HG03378 (cell line): ENCODE results near the gene OLFM1.

ENCODE experiments used
- ATAC-seq: cut with Tn5 transposase; IDR thresholded peaks from one replicate; pipeline ENCODE4 v1.9.1; 2021; ENCODE audit warnings: mild to moderate bottlenecking, moderate library complexity; ENCODE audit not compliant: unreplicated experiment

The OLFM1 gene

DNA sequence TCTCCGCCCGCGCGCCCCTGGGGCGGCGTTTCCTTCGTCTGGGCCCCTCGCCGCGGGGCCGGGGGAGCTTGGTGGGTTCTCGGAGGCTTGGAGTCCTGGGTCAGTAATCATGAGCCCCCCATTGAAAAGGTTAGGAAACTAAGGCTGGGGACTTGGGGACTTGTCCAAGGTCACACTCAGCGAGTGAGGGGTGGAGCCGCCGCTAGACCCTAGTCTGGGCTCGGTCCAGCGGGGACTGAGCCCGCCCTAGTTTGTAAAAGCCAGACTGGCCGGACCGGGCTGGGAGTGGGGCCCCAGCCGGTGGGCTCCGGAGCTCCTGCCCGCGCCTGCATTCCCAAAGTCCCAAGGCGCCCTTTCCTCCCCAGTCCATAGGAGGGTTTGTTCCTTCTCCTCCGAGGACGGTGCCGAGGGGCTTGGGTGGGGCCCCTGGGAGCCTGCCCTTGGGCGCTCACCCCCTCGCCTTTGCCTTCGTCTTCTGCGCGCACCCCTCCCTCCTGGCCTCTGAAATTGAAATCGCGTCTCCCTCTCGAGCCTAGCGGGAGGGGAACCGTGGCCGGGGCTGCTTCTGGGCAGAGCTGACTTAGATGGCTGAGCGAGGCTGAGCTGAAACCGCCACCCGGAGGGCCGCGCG is 995 bp downstream of the OLFM1 start:
- no peak for ATAC-seq

DNA sequence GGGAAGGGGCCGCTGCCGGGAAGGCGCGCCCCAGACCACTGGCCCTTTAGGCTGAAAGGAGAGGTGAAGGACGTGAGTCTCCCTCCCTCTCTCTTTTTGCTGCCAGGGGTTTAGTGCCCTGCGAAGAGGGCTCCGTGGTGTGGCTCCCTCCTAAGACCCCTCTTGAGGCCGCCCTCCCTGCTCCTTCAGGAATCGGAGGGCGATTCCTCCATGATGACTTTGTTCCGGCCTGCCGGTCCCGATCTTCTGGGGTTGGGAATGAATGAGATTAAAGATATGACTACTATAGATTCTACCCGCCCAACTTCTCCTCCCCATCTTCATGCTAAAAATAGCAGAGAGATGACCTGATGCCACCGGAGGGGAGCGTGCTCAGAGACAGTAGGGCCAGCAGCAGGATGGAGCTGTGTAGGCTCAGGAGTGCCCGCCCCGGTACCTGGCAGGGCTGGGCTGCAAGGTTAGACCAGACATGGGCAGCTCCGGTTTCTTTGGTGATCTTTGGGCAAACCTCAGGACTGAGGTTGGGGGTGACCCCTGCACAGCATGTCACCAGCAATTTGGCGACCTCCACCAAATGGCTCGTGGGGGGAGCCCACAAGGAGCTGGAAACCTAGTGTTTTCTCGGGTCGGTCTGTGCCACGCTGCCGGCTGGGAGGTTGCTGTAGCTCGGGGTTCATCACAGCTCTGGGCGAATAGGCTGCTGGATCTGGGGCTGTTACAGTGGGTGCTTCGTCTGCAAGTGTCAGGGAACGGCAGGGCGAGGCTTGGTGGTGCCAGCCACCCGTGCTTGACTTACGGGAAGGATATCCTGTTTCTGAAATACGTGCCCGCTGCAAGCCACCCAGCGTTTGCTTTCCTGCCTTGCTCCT is 1.7 kb downstream of the OLFM1 start:
- no peak for ATAC-seq

DNA sequence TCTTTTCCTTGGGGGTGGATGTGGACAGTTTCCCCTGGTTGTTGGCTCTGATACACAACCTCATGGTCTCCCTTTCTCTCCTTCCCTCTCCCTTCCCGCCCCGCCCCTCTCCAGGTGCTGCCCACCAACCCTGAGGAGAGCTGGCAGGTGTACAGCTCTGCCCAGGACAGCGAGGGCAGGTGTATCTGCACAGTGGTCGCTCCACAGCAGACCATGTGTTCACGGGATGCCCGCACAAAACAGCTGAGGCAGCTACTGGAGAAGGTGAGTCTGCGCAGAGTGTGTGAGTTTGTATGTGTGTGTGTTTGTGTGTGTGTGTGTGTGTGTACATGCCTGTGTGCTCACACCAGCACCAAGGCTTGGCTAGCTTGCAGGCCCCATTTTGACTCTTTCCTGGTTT is 2.6 kb downstream of the OLFM1 start:
- no peak for ATAC-seq

DNA sequence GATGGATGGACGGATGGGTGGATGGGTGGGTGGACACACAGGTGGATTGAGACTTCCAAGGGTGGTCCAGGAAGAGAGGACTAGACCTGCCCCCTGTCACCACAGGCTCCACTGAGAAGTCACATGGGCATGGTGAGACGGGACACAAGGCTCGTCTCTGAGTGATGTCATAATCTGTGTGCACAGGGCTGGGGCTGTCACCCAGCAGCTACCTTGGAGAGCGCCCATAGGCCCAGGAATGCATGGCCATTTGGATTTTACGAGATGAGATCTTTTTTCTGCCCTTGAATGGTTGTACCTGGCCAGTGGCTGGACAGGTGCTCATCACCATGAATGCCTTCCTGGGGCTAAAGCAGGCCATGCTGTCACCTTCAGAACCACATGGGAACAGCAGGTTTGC is 3.1 kb downstream of the OLFM1 start:
- ATAC-seq: no peak

DNA sequence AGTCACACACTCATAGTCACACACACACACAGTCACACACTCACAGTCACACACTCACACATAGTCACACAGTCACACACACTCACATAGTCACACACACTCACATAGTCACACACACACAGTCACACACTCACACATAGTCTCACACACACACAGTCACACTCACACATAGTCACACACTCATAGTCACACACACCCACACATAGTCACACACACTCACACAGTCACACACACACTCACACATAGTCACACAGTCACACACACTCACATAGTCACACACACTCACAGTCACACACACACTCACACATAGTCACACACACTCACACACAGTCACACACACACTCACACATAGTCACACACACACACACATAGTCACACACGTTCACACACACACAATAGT is 4.1 kb downstream of the OLFM1 start:
- no peak for ATAC-seq

DNA sequence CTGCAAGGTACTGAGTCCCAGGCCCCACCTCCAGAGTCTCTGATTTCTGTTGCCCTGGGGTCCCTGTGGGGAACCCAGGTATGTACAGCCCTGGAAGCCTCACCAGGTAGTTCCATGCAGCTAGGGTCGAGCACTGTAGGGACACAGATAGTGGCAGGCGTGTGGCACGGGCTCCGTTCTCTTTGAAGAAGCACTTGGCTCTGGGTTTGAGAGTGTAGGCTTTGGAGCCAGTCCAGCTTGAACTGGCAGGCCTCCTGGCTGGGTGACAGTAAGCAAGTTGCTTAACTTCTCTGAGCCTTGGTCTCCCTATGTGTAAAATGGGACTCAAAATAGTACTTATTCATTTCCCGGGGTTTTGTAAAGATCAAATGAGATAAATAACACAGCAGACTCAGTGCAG is 5.6 kb downstream of the OLFM1 start:
- ATAC-seq: no peak

DNA sequence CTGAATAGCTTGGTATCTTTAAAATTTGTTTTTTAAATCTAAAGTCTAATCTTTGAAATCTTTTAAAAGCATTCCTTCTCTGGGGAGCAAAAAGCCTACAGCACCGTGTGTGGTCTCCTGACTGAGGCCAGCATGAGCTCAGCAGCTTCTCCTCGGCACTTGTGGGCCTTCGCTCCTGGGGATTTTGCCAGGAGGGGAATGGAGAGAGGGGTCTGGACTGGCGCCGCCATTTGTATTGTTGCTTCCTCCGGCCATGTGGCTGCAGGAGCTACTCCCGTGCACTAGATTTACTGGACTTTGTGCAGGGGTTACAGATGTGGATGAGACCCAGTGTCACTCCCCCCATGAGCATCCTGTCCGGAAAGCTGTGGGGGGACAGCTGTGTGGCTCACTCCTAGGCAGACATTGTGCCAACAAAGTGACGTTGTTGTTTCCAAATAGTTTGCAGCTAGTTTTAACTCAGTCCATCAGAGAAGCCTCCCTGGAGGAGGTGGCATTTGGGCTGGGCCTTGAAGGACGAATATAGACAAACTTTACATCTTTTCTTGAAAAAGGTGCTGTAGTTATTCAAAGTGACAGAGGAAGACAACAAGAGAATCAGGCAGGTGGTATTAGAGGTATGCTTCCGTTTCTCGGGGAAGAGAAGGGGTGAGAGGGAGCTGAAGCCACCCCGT is 6.6 kb downstream of the OLFM1 start:
- ATAC-seq: no peak

DNA sequence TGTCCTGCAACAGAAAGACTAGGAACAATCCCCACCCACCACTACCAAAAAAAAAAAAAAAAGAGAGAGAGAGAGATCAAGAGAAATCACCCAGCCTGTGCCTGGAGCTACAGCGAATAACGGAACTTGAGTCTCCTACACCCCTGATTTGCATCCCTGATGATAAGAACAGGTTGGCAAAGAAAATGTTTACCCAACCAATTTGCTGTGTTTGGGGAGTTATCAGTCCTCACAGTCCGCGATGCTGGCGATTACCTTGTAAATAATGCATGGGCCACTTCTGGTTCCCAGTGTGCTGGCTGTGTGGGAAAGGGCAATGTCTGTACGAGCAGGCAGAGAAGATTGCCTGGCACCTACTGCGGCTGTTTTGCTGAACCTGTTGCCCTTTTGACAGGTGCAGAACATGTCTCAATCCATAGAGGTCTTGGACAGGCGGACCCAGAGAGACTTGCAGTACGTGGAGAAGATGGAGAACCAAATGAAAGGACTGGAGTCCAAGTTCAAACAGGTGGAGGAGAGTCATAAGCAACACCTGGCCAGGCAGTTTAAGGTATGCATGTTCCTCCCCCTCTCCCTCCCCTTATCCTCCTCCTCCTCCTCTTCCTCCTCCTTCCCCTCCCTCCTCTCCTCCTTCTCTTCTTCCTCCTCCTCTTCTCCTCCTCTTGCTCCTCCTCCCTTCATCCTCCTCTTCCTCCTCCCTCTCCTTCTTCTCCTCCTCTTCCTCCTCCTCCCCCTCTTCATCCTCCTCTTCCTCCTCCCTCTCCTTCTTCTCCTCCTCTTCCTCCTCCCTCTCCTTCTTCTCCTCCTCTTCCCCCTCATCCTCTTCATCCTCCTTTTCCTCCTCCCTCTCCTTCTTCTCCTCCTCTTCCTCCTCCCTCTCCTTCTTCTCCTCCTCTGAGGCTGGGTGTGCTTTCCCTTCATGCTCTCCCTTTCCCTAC is 8.3 kb downstream of the OLFM1 start:
- ATAC-seq: no peak

DNA sequence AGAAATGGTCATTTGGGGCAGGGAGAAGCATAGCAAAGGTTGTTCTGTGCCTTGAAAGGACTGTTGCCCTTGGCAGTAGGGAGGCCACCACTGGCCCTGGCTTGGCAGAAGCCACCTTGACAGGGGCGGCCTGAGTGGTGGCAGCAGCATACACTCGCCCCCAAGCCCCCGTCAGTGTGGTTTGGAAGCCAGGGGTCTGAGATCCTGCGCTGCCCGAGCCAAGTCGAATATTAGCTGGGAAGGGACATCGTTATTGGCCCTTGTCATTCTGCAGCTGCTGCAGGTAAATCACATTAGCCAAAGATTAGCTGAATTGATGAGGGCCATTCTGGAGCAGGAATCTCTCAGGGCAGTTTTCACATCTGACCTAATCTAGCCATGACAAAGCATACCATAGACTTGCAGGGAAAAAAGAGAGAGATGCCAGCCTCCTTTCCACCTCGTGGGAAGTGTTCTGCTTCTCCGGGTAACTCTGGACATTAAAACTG is 9.0 kb downstream of the OLFM1 start:
- no peak for ATAC-seq

DNA sequence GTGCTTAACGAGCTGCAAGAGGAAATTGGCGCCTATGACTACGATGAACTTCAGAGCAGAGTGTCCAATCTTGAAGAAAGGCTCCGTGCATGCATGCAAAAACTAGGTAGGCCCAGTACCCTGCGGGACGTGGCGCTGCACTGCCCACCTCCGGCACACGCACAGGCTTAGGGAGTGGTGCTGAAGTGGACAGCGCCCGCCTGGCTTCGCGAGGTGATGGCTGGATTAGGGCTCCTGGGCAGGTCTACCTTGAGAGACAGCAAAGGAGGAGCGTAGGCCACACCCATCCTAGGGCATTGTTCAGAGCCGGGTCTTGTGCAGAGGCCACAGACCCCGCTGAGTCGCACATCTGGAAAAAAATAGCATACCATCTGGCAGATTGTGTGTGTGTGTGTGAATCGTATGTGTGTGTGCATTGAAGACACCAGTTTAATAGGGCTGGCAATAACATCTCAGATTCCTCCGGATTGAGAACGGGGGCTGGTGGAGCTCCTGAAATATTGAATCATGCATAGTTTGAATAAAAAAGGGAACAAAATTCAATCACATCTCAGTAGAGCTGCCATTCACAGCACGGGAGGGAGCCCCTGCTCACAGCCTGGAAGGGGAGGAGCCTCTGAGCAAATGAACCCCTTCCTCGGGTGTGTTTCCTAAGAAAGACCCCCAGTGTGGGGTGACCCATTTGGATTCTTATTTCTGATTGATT is 11.1 kb downstream of the OLFM1 start:
- ATAC-seq: no peak

DNA sequence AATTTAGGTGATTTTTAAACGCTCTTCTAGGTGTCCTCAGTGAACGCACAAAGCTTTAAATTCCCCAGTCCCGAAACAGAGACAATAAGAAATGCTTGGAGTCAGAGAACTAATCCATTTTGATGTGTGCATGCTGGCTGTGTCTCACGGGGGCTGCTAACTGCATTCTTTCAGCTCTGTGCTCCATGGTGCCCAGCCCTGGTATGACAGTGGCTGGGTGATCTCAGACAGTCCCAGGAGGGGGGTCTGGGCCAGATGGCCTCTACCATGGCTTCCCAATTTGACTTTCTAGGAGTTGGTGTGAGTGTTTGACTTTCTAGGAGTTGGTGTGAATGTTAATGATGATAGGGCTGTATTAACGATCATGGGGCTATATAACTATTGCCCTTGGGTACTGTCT is 12.1 kb downstream of the OLFM1 start:
- ATAC-seq: no peak

DNA sequence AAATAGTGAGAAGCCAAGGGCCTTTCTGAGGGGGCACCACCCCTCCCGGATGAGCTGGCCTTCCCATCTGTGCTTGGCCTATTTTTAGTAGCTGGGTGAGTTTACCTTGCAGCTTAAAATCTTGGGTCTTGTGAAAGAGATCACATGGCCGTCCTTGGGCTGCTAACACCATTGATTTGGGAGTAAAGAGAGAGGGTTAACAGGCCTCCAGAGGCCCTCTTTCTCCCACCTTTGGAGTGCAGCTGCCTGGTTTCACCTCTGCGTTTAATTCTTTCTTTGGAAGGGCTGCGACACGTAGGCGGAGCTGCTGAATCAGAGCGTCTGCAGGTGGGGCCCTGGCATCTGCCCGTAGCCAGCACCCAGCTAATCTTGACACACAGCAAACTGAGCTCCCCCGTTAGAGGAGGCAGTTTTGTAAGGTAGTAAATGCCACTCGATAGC is 12.8 kb downstream of the OLFM1 start:
- no peak for ATAC-seq

DNA sequence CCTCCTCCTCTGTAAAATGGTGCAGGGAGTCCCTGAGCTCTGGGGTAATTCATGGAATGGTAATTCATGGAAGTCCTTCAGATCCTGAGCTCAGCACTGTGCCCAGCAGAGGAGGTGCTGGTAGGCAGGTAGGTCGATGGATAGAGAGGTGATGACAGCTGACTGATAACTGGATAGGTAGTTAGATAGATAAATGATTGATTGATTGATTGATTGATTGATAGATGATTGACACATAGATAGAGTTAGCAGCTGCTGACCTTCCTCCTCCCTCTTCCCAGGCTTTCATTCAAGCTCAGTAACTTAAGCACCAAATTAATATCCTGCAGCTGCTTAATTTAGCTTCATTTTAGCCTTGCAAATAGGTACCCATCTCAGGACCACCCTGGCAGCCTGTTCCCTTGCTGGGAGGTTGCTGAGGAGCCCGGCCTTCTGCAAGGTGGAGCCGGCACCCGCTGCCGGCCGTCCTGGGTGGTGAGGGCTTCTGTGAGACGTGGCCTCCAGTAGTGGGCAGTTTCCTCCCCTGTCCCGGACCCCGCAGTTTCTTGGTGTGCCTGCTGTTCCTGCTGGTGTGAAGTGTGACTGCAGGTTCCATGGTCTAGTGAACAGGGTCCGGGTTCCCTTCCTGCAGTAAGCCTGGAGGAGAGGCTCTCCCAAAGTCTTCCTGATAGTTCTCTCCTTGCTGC is 13.4 kb downstream of the OLFM1 start:
- ATAC-seq: no peak

DNA sequence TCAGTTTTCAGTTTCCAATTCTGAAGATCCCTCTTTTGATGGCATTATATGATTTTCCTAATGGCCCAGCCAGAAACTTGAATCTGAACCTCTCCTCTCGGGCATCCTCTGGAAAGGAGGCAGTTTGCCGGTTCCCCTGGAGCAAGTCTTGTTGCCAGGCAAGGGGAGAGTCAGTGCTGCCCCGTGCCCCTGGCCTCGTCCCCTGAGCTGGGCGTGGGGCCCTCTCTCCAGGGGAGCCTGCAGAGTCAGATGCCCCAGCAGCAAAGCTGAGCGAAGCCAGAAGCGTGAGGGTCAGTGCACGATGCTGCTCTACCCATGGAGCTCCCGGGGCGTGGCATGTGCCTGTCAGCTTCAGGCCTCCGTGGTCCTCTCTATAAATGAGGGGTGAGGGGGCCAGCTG is 14.0 kb downstream of the OLFM1 start:
- no peak for ATAC-seq

DNA sequence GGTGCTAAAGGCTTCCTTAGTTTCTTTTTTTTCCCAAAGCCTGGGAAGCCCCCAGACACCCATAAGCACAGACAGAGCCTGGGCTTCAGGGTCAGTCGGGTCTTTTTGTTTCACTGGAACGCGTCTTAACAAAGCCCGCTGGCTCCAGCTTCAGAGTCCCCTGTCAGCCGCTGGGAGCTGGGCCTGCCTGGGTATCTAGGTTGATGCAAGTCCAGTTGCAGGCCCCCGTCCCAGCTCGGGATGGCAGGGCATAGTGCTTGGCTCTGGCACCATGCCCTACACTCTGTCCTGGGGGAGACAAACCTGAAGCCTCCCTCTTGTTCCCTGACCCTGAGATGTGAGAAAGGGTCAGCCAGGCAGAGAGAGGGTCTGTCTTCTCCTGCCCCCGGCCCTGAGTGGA is 14.5 kb downstream of the OLFM1 start:
- no peak for ATAC-seq

DNA sequence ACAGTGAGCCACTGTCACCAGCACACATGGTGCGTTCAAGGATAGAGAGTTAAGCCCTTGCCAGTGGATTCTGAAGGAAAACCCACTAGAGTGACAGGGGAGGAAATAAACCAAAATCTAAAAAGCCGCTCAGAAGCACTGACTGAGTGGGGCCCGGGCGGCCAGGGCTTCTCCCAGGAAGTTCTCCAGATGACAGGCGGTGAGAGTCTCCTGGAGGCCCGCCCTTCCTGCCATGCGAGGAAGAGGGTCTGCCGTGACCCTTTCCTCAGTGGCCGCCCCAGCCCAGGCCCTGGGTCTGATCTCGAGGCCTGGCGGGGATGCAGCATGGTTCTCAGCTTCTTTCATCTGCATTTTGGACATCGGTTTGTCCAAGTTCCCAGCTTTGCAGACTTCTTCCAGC is 14.9 kb downstream of the OLFM1 start:
- ATAC-seq: no peak

DNA sequence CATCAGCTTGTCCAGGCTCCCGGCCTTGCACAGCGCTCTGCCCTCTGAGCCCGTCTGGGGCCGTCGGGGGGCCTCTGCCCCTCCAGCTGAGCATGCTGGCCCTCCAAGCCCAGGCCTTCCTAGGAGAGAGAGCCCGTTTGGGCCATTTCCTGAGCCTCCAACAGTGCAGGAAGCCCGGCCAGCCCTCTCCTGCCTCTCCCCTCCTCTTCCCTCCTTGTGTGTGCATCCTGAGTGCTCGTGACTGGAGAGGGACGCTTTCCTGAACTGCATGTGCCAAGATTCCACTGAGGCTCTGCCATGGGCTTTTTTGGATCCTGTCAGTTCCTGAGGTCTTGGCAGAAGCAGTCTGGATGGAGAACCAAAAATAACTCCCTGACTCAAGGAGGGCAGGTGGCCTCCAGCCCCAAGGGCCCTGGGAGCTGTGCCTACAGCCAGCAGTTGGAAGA is 15.6 kb downstream of the OLFM1 start:
- ATAC-seq: no peak

DNA sequence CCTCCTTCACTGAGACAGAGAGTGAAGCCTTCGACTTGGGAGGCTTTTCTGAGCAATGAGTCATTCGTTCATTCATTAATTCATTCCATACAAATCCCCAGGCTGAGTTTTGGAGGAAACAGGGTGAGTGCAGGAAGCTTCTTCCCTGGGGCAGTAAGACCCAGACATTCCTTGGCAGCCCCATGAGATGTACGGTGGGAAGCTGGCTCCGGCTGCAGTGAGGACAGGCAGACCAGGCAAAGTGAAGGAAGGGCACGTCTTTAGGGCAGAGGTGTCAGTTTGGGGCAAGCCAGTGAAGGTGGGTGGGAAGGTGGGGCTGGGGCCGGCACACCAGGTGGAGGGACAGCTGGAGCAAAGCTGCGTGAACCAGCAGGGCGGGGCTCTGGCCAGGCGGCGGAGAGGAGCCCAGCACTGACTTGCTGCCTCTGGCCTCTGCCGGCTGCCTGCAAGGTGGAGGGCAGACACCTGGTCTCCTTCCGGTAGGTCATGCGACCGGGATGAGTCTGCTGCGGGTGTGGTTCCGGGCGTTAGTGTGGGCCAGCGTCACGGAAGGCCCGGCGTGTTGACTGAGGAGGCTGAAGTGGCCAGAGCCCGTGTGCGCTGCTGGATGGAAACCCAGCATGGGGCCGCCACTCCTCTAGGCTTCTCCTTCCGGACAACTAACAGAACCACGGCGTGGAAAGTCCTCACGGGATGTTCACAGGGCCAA is 16.6 kb downstream of the OLFM1 start:
- no peak for ATAC-seq

DNA sequence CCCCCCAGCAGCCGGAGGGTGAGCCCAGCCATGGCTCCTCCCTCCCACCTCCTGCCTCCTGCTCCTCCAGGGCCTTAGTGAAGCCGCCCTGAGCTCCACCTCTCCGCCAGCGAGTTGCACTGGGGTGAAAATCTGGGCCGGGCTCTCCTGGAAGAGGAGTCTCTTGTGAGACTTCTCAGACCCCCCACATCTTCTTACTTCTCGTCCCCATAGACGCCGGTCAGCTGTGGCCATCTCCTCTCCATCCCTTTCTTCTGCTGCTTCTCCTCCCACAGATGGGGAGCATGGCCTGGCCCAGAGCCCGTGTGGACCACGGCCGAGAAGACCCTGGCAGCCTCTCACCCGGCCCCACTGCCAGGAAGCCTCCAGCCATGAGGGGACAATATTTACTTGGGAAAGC is 17.3 kb downstream of the OLFM1 start:
- ATAC-seq: no peak
